Measurements from ENCODE around the gene NTSR1.

DNA sequence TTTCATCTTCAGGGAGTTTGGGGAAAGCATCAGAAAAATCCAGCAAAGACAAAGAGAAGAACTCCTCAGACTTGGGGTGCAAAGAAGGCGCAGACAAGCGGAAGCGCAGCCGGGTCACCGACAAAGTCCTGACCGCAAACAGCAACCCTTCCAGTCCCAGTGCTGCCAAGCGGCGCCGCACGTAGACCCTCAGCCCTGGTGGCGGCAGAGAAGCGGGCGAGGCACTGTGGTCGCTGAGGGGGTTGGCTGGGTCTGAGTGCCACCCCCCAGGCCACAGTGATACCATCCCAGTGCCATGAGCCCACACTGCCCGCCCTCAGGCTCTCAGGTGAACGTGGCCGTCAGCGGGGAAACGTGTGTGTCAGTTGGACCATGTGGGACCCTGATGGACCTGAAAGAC, 90.8 kb downstream of the NTSR1 start:
- TF ChIP-seq, protein P1, sequence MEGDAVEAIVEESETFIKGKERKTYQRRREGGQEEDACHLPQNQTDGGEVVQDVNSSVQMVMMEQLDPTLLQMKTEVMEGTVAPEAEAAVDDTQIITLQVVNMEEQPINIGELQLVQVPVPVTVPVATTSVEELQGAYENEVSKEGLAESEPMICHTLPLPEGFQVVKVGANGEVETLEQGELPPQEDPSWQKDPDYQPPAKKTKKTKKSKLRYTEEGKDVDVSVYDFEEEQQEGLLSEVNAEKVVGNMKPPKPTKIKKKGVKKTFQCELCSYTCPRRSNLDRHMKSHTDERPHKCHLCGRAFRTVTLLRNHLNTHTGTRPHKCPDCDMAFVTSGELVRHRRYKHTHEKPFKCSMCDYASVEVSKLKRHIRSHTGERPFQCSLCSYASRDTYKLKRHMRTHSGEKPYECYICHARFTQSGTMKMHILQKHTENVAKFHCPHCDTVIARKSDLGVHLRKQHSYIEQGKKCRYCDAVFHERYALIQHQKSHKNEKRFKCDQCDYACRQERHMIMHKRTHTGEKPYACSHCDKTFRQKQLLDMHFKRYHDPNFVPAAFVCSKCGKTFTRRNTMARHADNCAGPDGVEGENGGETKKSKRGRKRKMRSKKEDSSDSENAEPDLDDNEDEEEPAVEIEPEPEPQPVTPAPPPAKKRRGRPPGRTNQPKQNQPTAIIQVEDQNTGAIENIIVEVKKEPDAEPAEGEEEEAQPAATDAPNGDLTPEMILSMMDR (conservative IDR thresholded peaks at IDR 0.05), result no peak
- TF ChIP-seq EZH2 (IDR thresholded peaks at IDR 0.05; ENCODE audit: low read depth), result no peak

All from PC-9 (cell line).